T-helper 1 cell (primary cell): Measurements from ENCODE around the gene FAM193A.
"Not testable (repeated sequence)": the region's sequence is repeated elsewhere in the genome, so short reads cannot be mapped to it uniquely, and the experiment has no call there.

Experiments used
- DNase-seq, 5 donors: peaks; one replicate each; pipeline ENCODE4 v3.0.0-alpha.2; 2012 to 2020

The FAM193A gene

GRCh38 chr4:2651998-2652397 is 115.6 kb downstream of the FAM193A start:
- DNase-seq = no peak

GRCh38 chr4:2652415-2653160 is 116.1 kb downstream of the FAM193A start:
- no peak for DNase-seq

GRCh38 chr4:2660596-2661211 is 124.3 kb downstream of the FAM193A start:
- DNase-seq = no peak

GRCh38 chr4:2662598-2662997 is 126.2 kb downstream of the FAM193A start:
- DNase-seq = no peak

GRCh38 chr4:2663275-2663674 is 126.8 kb downstream of the FAM193A start:
- DNase-seq = no peak

GRCh38 chr4:2666722-2667247 is 130.3 kb downstream of the FAM193A start:
- no peak for DNase-seq

- no peak for DNase-seq
Observed at GRCh38 chr4:2667428-2667827, 131.0 kb downstream of the FAM193A start.

- no peak for DNase-seq
Observed at GRCh38 chr4:2671267-2671895, 134.9 kb downstream of the FAM193A start.

GRCh38 chr4:2672082-2672481 is 135.6 kb downstream of the FAM193A start:
- no peak for DNase-seq

- DNase-seq = no peak
Observed at GRCh38 chr4:2672700-2673099, 136.3 kb downstream of the FAM193A start.

GRCh38 chr4:2673157-2673556 is 136.7 kb downstream of the FAM193A start:
- no peak for DNase-seq

- DNase-seq = not testable (repeated sequence)
Observed at GRCh38 chr4:2679762-2680161, 143.3 kb downstream of the FAM193A start.

- no peak for DNase-seq
Observed at GRCh38 chr4:2684486-2684885, 148.0 kb downstream of the FAM193A start.

GRCh38 chr4:2685541-2685940 is 149.1 kb downstream of the FAM193A start:
- no peak for DNase-seq

- DNase-seq = no peak
Observed at GRCh38 chr4:2686379-2687265, 150.2 kb downstream of the FAM193A start.

GRCh38 chr4:2688281-2688680 is 151.8 kb downstream of the FAM193A start:
- DNase-seq = no peak

GRCh38 chr4:2688697-2689096 is 152.2 kb downstream of the FAM193A start:
- no peak for DNase-seq

- DNase-seq = no peak
Observed at GRCh38 chr4:2689114-2689513, 152.7 kb downstream of the FAM193A start.

GRCh38 chr4:2689825-2690700 is 153.6 kb downstream of the FAM193A start:
- DNase-seq = peak in 1 of 5 donors; percentile 18

- no peak for DNase-seq
Observed at GRCh38 chr4:2691313-2691712, 154.9 kb downstream of the FAM193A start.

- DNase-seq = no peak
Observed at GRCh38 chr4:2691952-2692435, 155.5 kb downstream of the FAM193A start.

GRCh38 chr4:2694691-2695090 is 158.2 kb downstream of the FAM193A start:
- no peak for DNase-seq
